Ovary (tissue), 3 donors: ENCODE results near the gene CPNE4.

ENCODE experiments used
- EP300 ChIP-seq: sonication (generic); formaldehyde crosslinking; IDR thresholded peaks from one replicate; pipeline ENCODE4 v1.6.1; 2017; ENCODE audit warnings: antibody characterized with exemption
- POLR2A ChIP-seq: fragments of 450-650 bp; IDR thresholded peaks from one replicate; pipeline ENCODE4 v1.6.1; 2017; ENCODE audit warnings: antibody characterized with exemption, mild to moderate bottlenecking, moderate library complexity
- TF ChIP-seq, protein P1 (sequence below), 3 donors: fragments of 450-650 bp in 2 of 3; fragments of 200-600 bp in 1 of 3; IDR thresholded peaks; one replicate each; pipeline versions ENCODE4 v1.5.1 to v1.8.0; 2016 to 2022; ENCODE audit warnings: antibody characterized with exemption in 3 of 3, mild to moderate bottlenecking in 1 of 3
- donor health status: DM: no; HTN: no; CAD: no.

DNA sequence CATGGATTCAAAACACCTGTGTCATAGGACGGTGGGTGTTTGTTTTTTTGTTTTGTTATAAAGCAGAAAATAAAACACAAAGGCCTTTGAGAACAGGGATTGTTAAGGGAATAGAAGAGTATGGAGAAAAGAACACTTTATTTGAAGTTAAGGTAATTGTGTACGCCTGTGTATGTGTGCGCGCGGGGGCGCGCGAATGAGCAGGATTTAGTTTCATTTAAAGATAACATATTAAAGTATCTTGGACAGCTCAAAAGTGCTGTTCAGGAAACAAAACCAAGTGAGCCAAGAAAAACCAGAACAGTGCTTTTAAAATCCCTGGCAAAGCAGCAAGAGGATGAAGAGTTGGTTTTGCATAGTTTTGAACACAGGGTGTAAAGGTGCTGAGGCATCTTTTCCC is 1.9 kb downstream of the CPNE4 start:
- TF ChIP-seq, protein P1, sequence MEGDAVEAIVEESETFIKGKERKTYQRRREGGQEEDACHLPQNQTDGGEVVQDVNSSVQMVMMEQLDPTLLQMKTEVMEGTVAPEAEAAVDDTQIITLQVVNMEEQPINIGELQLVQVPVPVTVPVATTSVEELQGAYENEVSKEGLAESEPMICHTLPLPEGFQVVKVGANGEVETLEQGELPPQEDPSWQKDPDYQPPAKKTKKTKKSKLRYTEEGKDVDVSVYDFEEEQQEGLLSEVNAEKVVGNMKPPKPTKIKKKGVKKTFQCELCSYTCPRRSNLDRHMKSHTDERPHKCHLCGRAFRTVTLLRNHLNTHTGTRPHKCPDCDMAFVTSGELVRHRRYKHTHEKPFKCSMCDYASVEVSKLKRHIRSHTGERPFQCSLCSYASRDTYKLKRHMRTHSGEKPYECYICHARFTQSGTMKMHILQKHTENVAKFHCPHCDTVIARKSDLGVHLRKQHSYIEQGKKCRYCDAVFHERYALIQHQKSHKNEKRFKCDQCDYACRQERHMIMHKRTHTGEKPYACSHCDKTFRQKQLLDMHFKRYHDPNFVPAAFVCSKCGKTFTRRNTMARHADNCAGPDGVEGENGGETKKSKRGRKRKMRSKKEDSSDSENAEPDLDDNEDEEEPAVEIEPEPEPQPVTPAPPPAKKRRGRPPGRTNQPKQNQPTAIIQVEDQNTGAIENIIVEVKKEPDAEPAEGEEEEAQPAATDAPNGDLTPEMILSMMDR (IDR thresholded peaks at IDR 0.05): no peak
- TF ChIP-seq POLR2A: no peak
- no peak for TF ChIP-seq EP300
